Hepatocyte (in vitro differentiated cells): ENCODE data around the gene CMIP. TPM values are rescaled to one million over a fixed set of nuclear protein-coding genes. Genes with fewer than 3 reads are reported as not detected.

Experiments
- DNase-seq: peaks from one replicate; pipeline ENCODE4 v3.0.0-alpha.2; 2016; ENCODE audit warnings: low spot score
- H2AFZ ChIP-seq: fragments of 200-600 bp; sonication (generic); 2 replicates; pipeline ENCODE4 v1.6.0; 2016; ENCODE audit warnings: antibody characterized with exemption, mild to moderate bottlenecking
- H3K27ac ChIP-seq: fragments of 200-600 bp; sonication (generic); 2 replicates; pipeline ENCODE4 v1.5.1; 2016; ENCODE audit warnings: mild to moderate bottlenecking
- H3K27me3 ChIP-seq: fragments of 200-600 bp; sonication (generic); 2 replicates; pipeline ENCODE4 v1.6.1; 2016
- H3K36me3 ChIP-seq: fragments of 200-600 bp; sonication (generic); replicated peaks from 2 replicates; pipeline ENCODE4 v1.5.1; 2016; ENCODE audit warnings: low read depth; ENCODE audit not compliant: insufficient read depth
- H3K4me1 ChIP-seq: fragments of 200-600 bp; sonication (generic); 2 replicates; pipeline ENCODE4 v1.5.1; 2016; ENCODE audit warnings: mild to moderate bottlenecking, moderate library complexity; ENCODE audit not compliant: insufficient read depth
- H3K4me2 ChIP-seq: fragments of 200-600 bp; sonication (generic); 2 replicates; pipeline ENCODE4 v1.6.0; 2016
- H3K4me3 ChIP-seq: fragments of 200-600 bp; sonication (generic); 2 replicates; pipeline ENCODE4 v1.5.1; 2016; ENCODE audit warnings: mild to moderate bottlenecking
- H3K79me2 ChIP-seq: fragments of 200-600 bp; sonication (generic); 2 replicates; pipeline ENCODE4 v1.6.0; 2017; ENCODE audit warnings: mild to moderate bottlenecking
- H3K9me2 ChIP-seq: fragments of 200-600 bp; sonication (generic); replicated peaks from 2 replicates; pipeline ENCODE4 v1.6.0; 2017; ENCODE audit warnings: mild to moderate bottlenecking; ENCODE audit not compliant: insufficient read depth
- H3K9me3 ChIP-seq: fragments of 200-600 bp; sonication (generic); 2 replicates; pipeline ENCODE4 v1.5.1; 2016; ENCODE audit warnings: low read depth, mild to moderate bottlenecking
- H4K20me1 ChIP-seq: fragments of 200-600 bp; sonication (generic); 2 replicates; pipeline ENCODE4 v1.6.0; 2016; ENCODE audit warnings: mild to moderate bottlenecking; ENCODE audit not compliant: insufficient read depth, poor library complexity, severe bottlenecking
- EZH2 ChIP-seq: fragments of 200-600 bp; sonication (generic); IDR thresholded peaks from 2 replicates; pipeline ENCODE4 v1.6.1; 2016; ENCODE audit warnings: antibody characterized with exemption, mild to moderate bottlenecking, borderline replicate concordance
- EZH2phosphoT487 ChIP-seq: fragments of 200-600 bp; sonication (generic); IDR thresholded peaks from one replicate; pipeline ENCODE4 v1.6.1; 2018; ENCODE audit warnings: antibody characterized with exemption, mild to moderate bottlenecking, low read depth, moderate library complexity; ENCODE audit not compliant: unreplicated experiment, severe bottlenecking
- WGBS: methylation state at CpG from one replicate; pipeline ENCODE4 v1.1.6; 2016; ENCODE audit warnings: low lambda C conversion rate; ENCODE audit errors: missing lambda C conversion rate; 5-methylcytosine and 5-hydroxymethylcytosine counted together
- polyA plus RNA-seq: library from polyadenylated mRNA; unstranded; fragments of >200 nt; fragmentation: Nextera tagmentation; extraction: Ambion mirVana; gene quantifications from 2 replicates; pipeline ENCODE4 v1.2.1, GENCODE V29; 2016
- total RNA-seq: library from RNA; depleted of rRNA; stranded (reverse); fragments of >200 nt; gene quantifications from 2 replicates; pipeline ENCODE4 v1.2.3, GENCODE V29; 2014
- TF ChIP-seq, protein P1 (sequence below): fragments of 200-600 bp; sonication (generic); IDR thresholded peaks from 2 replicates; pipeline ENCODE4 v1.5.1; 2016; ENCODE audit warnings: antibody characterized with exemption, mild to moderate bottlenecking; ENCODE audit not compliant: poor library complexity

CMIP gene
- total and polyA plus RNA-seq, 2 experiments from 2014 or later, result 5.8 to 17.8 TPM

- H3K4me1 ChIP-seq, result peaks cover 9% of the 10 kb centered on the region
Measured at GRCh38 chr16:81610144-81610842, 165.7 kb downstream of the CMIP start.

GRCh38 chr16:81610936-81611335, 166.3 kb downstream of the CMIP start:
- Histone ChIP-seq H3K79me2 (peaks cover 35% of the 10 kb centered on the region), H3K4me1 (peaks cover 9% of the 10 kb centered on the region), H3K36me3 (no peaks in the 10 kb centered on the region), H3K4me3 (no peak overlapping the region), H3K9me3 (no peaks in the 10 kb centered on the region), H3K4me2 (no peak overlapping the region), H3K9me2 (no peaks in the 10 kb centered on the region), H2AFZ (no peak overlapping the region), H3K27me3 (no peaks in the 10 kb centered on the region), H4K20me1 (peaks cover 8% of the 10 kb centered on the region), H3K27ac (no peak overlapping the region)
- DNase-seq, result no peak
- TF ChIP-seq EZH2phosphoT487, result no peak
- TF ChIP-seq, protein P1, sequence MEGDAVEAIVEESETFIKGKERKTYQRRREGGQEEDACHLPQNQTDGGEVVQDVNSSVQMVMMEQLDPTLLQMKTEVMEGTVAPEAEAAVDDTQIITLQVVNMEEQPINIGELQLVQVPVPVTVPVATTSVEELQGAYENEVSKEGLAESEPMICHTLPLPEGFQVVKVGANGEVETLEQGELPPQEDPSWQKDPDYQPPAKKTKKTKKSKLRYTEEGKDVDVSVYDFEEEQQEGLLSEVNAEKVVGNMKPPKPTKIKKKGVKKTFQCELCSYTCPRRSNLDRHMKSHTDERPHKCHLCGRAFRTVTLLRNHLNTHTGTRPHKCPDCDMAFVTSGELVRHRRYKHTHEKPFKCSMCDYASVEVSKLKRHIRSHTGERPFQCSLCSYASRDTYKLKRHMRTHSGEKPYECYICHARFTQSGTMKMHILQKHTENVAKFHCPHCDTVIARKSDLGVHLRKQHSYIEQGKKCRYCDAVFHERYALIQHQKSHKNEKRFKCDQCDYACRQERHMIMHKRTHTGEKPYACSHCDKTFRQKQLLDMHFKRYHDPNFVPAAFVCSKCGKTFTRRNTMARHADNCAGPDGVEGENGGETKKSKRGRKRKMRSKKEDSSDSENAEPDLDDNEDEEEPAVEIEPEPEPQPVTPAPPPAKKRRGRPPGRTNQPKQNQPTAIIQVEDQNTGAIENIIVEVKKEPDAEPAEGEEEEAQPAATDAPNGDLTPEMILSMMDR, result no peak
- TF ChIP-seq EZH2, result no peak
- 81% methylated on average over 10 of the region's 10 CpGs for WGBS

More at GRCh38 chr16:81610144-81610842, 165.7 kb downstream of the CMIP start:
- Histone ChIP-seq H3K4me3 (no peak overlapping the region), H4K20me1 (peaks cover 15% of the 10 kb centered on the region), H3K4me2 (no peak overlapping the region), H3K27me3 (no peaks in the 10 kb centered on the region), H3K9me2 (no peaks in the 10 kb centered on the region), H3K27ac (no peak overlapping the region), H3K36me3 (no peaks in the 10 kb centered on the region), H3K9me3 (no peaks in the 10 kb centered on the region), H2AFZ (no peak overlapping the region), H3K79me2 (peaks cover 39% of the 10 kb centered on the region)
- TF ChIP-seq, protein P1, result no peak
- TF ChIP-seq EZH2 (no peak), EZH2phosphoT487 (no peak)
- peak; percentile 47 for DNase-seq
- 72% methylated on average over 26 of the region's 26 CpGs for WGBS

DNA sequence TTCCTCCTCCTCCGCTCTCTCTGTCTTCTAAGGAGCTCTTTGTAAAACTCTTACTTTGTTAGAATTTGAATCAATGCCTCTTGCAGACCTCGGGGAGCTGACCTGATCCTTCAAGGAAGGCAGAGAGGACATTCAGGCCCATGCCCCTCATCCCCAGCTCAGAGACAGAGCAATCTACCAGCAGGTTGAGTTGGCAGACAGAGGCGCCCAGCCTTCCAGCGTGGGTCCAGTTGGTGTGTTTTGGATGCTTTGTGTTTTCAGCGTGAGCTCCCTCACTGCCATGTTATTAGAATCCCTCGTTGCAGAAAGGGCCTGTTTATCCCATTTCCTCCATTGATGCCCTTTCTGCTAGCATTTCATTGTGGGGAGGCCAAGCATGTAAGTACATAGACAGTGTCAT, 167.1 kb downstream of the CMIP start:
- Histone ChIP-seq H3K27ac (no peak overlapping the region), H3K4me1 (peaks cover 15% of the 10 kb centered on the region), H4K20me1 (peaks cover 6% of the 10 kb centered on the region), H3K9me2 (no peaks in the 10 kb centered on the region), H3K36me3 (no peaks in the 10 kb centered on the region), H2AFZ (no peak overlapping the region), H3K79me2 (peaks cover 27% of the 10 kb centered on the region), H3K4me3 (no peak overlapping the region), H3K27me3 (no peaks in the 10 kb centered on the region), H3K4me2 (no peak overlapping the region), H3K9me3 (no peaks in the 10 kb centered on the region)
- TF ChIP-seq EZH2, result no peak
- no peak for TF ChIP-seq EZH2phosphoT487
- TF ChIP-seq, protein P1, result no peak
- WGBS, result 75% methylated on average over 6 of the region's 6 CpGs
- no peak for DNase-seq
